ENCODE results near the gene ANKRD13C.

GRCh38 chr1:70290218-70290617, 64.3 kb downstream of the ANKRD13C start:
- TF ChIP-seq CTCF (conservative IDR thresholded peaks at IDR 0.05) (no peak), EZH2 (IDR thresholded peaks at IDR 0.05; ENCODE audit: low read depth) (no peak)

Data from PC-9 (cell line).